Pancreas (tissue), 10 donors: ENCODE data around the gene FUOM. TPM values are rescaled to one million over a fixed set of nuclear protein-coding genes. Genes with fewer than 3 reads are reported as not detected.

ENCODE experiments used
- ATAC-seq, 4 donors: fragments of 200-7000 bp; cut with Tn5 transposase; one replicate each; pipeline versions ENCODE4 v1.8.0 to v1.9.1; 2020; ENCODE audit warnings: mild to moderate bottlenecking in 4 of 4, moderate library complexity in 4 of 4
- DNase-seq, 6 donors: peaks; one replicate each; pipeline ENCODE4 v3.0.0-alpha.2; 2020
- FAIRE-seq: peaks from 2 replicates; lab custom pipeline; 2012; peaks lifted over from hg19 to GRCh38; lab: Jason Lieb, UNC
- H3K27ac ChIP-seq, 4 donors: fragments of 200-600 bp; sonication (generic); 1 replicate in 3 of 4; 2 replicates in 1 of 4; pipeline versions ENCODE4 v1.5.0 to v1.8.0; 2020
- H3K27me3 ChIP-seq, 4 donors: fragments of 200-600 bp; one replicate each; pipeline ENCODE4 v1.8.0; 2021
- H3K36me3 ChIP-seq, 3 donors: fragments of 200-600 bp; sonication (generic) in 1 of 3; one replicate each; pipeline versions ENCODE4 v1.5.0 to v1.8.0; 2020 to 2021
- H3K4me1 ChIP-seq, 3 donors: fragments of 200-600 bp; one replicate each; pipeline ENCODE4 v1.8.0; 2021
- H3K4me3 ChIP-seq, 4 donors: fragments of 200-600 bp; sonication (generic) in 2 of 4; one replicate each; pipeline versions ENCODE4 v1.5.0 to v1.8.0; 2020 to 2021
- H3K9me3 ChIP-seq, 4 donors: fragments of 200-600 bp; one replicate each; pipeline ENCODE4 v1.8.0; 2021
- WGBS, 2 donors: extraction: QIAGEN DNeasy Blood & Tissue Kit; methylation state at CpG; one replicate each; pipeline ENCODE4 v1.1.7; 2013; 5-methylcytosine and 5-hydroxymethylcytosine counted together
- intact Hi-C, 3 donors: fragments of 100-400 bp; cut with DNase I; formaldehyde crosslinking; loops; one replicate each; pipeline versions ENCODE4 v1.11.1 to v1.14.2; 2022
- polyA plus RNA-seq, 2 donors: library from polyadenylated mRNA; stranded (reverse); fragments of 200-250 nt; gene quantifications; one replicate each; pipeline ENCODE4 v1.2.3, GENCODE V29; 2013
- total RNA-seq, 6 donors: library from RNA; stranded (reverse); fragmentation: NEBNext Ultra II Directional in 4 of 6; extraction: Animal tissue kit (Norgen Biotek cat#: 25700) in 4 of 6; gene quantifications; one replicate each; pipeline versions ENCODE4 v1.2.1 to v1.2.4, GENCODE V29; 2021 to 2023
- TF ChIP-seq, protein P1 (sequence below), 4 donors: fragments of 200-600 bp; sonication (generic) in 3 of 4; IDR thresholded peaks; one replicate each; pipeline versions ENCODE4 v1.5.0 to v1.8.0; 2021; ENCODE audit warnings: antibody characterized with exemption in 4 of 4
- donor health status: healthy with polysubstance abuse.
- donor health status: DM: no; HTN: no; CAD: no; lungs with moderate emphysema.
- donor health status: DM: no; HTN: no; CAD: no.
- donor health status: control.
- donor health status: control.
- donor health status: Bipolar disorder and iron deficiency.
- donor health status: DM: yes; HTN: yes; CAD: no.
- donor health status: DM: no; HTN: no; CAD: no.
- donor health status: DM: no; HTN: no; CAD: no.
- donor health status: DM: yes; HTN: yes; CAD: no.

Gene FUOM, protein sequence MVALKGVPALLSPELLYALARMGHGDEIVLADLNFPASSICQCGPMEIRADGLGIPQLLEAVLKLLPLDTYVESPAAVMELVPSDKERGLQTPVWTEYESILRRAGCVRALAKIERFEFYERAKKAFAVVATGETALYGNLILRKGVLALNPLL
- total RNA-seq (10 to 100 TPM in 2 of 6 donors, 1 to 10 TPM in 4; 6.3 to 19.2 (median 6.7) TPM), polyA plus RNA-seq (10 to 100 TPM; 18.0 to 18.6 TPM)

GRCh38 chr10:133357285-133358161 lies at the start of gene FUOM:
TSS of gene FUOM (minus strand) at chr10:133358019. CDS start at chr10:133358007, 12 bp downstream.
- intact Hi-C loops = no loop called here
- Histone ChIP-seq H3K4me3 (peak within 1 kb of the TSS; percentile 39 to 63 (median 46)), H3K27me3 (no peaks in the 10 kb centered on the region), H3K27ac (peak within 1 kb of the TSS in 2 of 4 donors; percentile 32 to 46), H3K36me3 (peaks cover 0 to 3% (median 0%) of the 10 kb centered on the region in 3 donors), H3K4me1 (peaks cover 10 to 20% (median 10%) of the 10 kb centered on the region in 3 donors), H3K9me3 (no peaks in the 10 kb centered on the region)
- FAIRE-seq (no peak), ATAC-seq (peak; percentile 51 to 76 (median 70)), DNase-seq (peak in 4 of 6 donors; percentile 59 to 88 (median 66))
- TF ChIP-seq, protein P1, sequence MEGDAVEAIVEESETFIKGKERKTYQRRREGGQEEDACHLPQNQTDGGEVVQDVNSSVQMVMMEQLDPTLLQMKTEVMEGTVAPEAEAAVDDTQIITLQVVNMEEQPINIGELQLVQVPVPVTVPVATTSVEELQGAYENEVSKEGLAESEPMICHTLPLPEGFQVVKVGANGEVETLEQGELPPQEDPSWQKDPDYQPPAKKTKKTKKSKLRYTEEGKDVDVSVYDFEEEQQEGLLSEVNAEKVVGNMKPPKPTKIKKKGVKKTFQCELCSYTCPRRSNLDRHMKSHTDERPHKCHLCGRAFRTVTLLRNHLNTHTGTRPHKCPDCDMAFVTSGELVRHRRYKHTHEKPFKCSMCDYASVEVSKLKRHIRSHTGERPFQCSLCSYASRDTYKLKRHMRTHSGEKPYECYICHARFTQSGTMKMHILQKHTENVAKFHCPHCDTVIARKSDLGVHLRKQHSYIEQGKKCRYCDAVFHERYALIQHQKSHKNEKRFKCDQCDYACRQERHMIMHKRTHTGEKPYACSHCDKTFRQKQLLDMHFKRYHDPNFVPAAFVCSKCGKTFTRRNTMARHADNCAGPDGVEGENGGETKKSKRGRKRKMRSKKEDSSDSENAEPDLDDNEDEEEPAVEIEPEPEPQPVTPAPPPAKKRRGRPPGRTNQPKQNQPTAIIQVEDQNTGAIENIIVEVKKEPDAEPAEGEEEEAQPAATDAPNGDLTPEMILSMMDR (IDR thresholded peaks at IDR 0.05) = no peak
- 6 to 10% methylated on average over 72 to 83 of the region's 83 CpGs for WGBS, 2 donors

DNA sequence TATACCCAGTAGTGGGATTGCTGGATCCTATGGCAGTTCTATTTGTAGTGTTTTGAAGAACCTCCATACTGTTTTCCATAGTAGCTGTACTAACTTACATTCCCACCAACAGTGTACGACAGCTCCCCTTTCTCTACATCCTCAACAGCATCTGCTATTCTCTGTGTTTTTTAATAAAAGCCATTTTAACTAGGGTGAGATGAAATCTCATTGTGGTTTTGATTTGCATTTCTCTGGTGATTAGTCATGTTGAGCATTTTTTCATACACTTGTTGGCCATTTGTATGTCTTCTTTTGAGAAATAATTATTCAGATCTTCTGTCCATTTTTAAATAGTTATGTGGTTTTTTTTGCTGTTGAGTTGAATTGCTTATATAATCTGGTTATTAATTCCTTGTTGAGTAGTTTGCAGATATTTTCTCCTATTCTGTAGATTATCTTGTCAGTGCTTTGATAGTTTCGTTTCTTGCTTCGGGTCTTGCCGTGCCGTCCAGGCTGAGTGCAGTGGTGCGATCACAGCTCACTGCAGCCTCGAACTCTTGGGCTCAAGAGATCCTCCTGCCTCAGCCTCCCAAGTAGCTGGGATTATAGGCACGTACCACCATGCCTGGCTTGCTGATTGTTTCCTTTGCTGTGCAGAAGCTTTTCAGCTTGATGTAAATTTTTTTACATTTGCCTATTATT lies 48.2 kb upstream of the FUOM start:
- ATAC-seq = no peak
- Histone ChIP-seq H3K27me3 (no peaks in the 10 kb centered on the region), H3K27ac (no peak overlapping the region), H3K36me3 (peaks cover 0 to 30% (median 0%) of the 10 kb centered on the region in 3 donors), H3K4me1 (no peaks in the 10 kb centered on the region), H3K4me3 (no peak overlapping the region), H3K9me3 (no peaks in the 10 kb centered on the region)
- 90 to 95% methylated on average over 8 of the region's 8 CpGs for WGBS, 2 donors
- no peak for FAIRE-seq
- intact Hi-C loops = no loop called here
- TF ChIP-seq, protein P1 (IDR thresholded peaks at IDR 0.05) = no peak
- no peak for DNase-seq

- ATAC-seq (no peak), FAIRE-seq (no peak), DNase-seq (no peak)
- TF ChIP-seq, protein P1 (IDR thresholded peaks at IDR 0.05) = no peak
- no peak overlapping the region for H3K27ac ChIP-seq
- no peaks in the 10 kb centered on the region for H3K9me3 ChIP-seq
- no peaks in the 10 kb centered on the region for H3K27me3 ChIP-seq
- no peak overlapping the region for H3K4me3 ChIP-seq
- intact Hi-C loops = no loop called here
- 45 to 48% methylated on average over 2 of the region's 2 CpGs for WGBS, 2 donors
- peaks cover 0 to 24% (median 0%) of the 10 kb centered on the region in 3 donors for H3K36me3 ChIP-seq
- H3K4me1 ChIP-seq = no peaks in the 10 kb centered on the region
Observed at GRCh38 chr10:133405272-133405671, 47.5 kb upstream of the FUOM start.

DNA sequence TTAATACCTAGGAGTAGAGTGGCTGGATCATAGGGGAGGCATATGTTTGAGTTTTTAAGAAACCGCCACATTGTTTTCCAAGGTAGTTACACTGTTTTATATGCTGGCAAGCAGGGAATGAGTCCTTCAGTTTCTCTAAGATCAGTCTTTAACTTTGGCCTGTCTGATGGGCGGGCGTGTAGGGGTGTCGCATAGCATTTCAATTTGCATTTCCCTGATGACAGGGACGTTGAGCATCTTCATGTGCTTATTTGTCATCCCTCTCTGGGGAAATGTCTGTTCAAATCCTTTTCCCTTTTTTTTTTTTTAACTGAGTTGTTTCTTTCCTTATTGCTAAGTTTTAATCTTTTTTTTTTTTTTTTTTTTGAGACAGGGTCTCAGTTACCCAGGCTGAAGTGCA lies 46.0 kb upstream of the FUOM start:
- Histone ChIP-seq H3K36me3 (peaks cover 0 to 19% (median 9%) of the 10 kb centered on the region in 3 donors), H3K27ac (no peak overlapping the region), H3K4me3 (no peak overlapping the region), H3K4me1 (no peaks in the 10 kb centered on the region), H3K9me3 (no peaks in the 10 kb centered on the region), H3K27me3 (no peaks in the 10 kb centered on the region)
- TF ChIP-seq, protein P1 (IDR thresholded peaks at IDR 0.05) = no peak
- FAIRE-seq (no peak), DNase-seq (no peak), ATAC-seq (no peak)
- intact Hi-C loops = no loop called here
- WGBS, 2 donors = 93 to 95% methylated on average over 5 of the region's 5 CpGs
